Measurements from ENCODE around the gene CHCT1. TPM values are rescaled to one million over a fixed set of nuclear protein-coding genes. Genes with fewer than 3 reads are reported as not detected.

The CHCT1 gene
- total and polyA plus RNA-seq, 2 donors (not counting 3 experiments of a cell fraction or from before 2014, with no cell fraction given): not detected

- Histone ChIP-seq H3K79me2 (ENCODE audit: control insufficient read depth, insufficient read depth, low read length) (peaks cover 45% of the 10 kb centered on the region), H3K9me3 (replicated peaks; ENCODE audit: control insufficient read depth, insufficient read depth, low read length) (no peaks in the 10 kb centered on the region), H3K27me3 (ENCODE audit: control insufficient read depth in 2 of 2, insufficient read depth in 2 of 2, low read length in 2 of 2) (no peaks in the 10 kb centered on the region), H3K4me1 (ENCODE audit: control insufficient read depth, extremely low read depth, insufficient read depth, low read length) (peaks cover 22% of the 10 kb centered on the region), H4K20me1 (replicated peaks; ENCODE audit: control insufficient read depth, extremely low read depth, insufficient read depth, low read length) (peaks cover 7% of the 10 kb centered on the region), H3K9me1 (replicated peaks; ENCODE audit: control insufficient read depth, extremely low read depth, insufficient read depth, low read length) (no peaks in the 10 kb centered on the region), H3K36me3 (ENCODE audit: control insufficient read depth in 2 of 2, extremely low read depth in 1 of 2, insufficient read depth in 2 of 2, low read length in 2 of 2) (no peaks in the 10 kb centered on the region), H3K27ac (ENCODE audit: insufficient read depth, low read depth, low read length) (peak within 1 kb of the TSS; percentile 82), H3K9ac (replicated peaks; ENCODE audit: extremely low read depth, insufficient read depth, low read length) (peak within 1 kb of the TSS; percentile 91), H2AFZ (ENCODE audit: low read depth, low read length) (peak within 1 kb of the TSS; percentile 85), H3K4me2 (ENCODE audit: insufficient read depth, low read length) (peak within 1 kb of the TSS; percentile 98), H3K4me3 (replicated peaks in 1 of 3; ENCODE audit: insufficient read depth in 1 of 3, low read depth in 1 of 3, low read length in 3 of 3) (peak within 1 kb of the TSS; percentile 59 to 93 (median 88))
- intact Hi-C loops (cut with micrococcal nuclease) (loop anchor here (1.0 to 10.0 kb wide), 6 partner anchors 29 to 247 kb away; partner anchors contain the start of gene CA4), dilution Hi-C loops (cut with MboI; ENCODE audit: extremely low pct_ligation_motif_present, low sequenced_read_pairs) (no loop called here)
- ChIA-PET CTCF (interaction anchor here (0.6 to 3.2 kb wide), 5 partner anchors 23 to 161 kb away, joined by 3 to 17 read pairs (median 4); no protein-coding TSS in a partner anchor), POLR2A (interaction anchor here (0.5 to 1.3 kb wide), 6 partner anchors 16 to 1703 kb away, joined by 3 to 10 read pairs (median 4); no protein-coding TSS in a partner anchor)
- peak; percentile 82 for FAIRE-seq
- TF ChIP-seq GATA2 (IDR thresholded peaks at IDR 0.05; ENCODE audit: insufficient read depth, insufficient read length, low read depth, low read length) (no peak), POLR2A (IDR thresholded peaks at IDR 0.05; ENCODE audit: low read depth, low read length) (no peak), EZH2 (IDR thresholded peaks at IDR 0.05; ENCODE audit: borderline replicate concordance, low read depth, low read length, severe bottlenecking) (no peak), JUN (IDR thresholded peaks at IDR 0.05; ENCODE audit: borderline replicate concordance, insufficient read depth, insufficient read length, low read depth) (no peak), POLR2AphosphoS5 (IDR thresholded peaks at IDR 0.05; ENCODE audit: insufficient read depth, low read depth, low read length) (peak; percentile 50), FOS (IDR thresholded peaks at IDR 0.05; ENCODE audit: borderline replicate concordance, insufficient read depth, low read length) (peak; percentile 8), MYC (IDR thresholded peaks at IDR 0.05; ENCODE audit: low read depth, low read length) (no peak), CTCF (IDR thresholded peaks at IDR 0.05; ENCODE audit: extremely low read depth in 1 of 2, insufficient read depth in 1 of 2, low read depth in 1 of 2, low read length in 2 of 2) (peak in 1 of 2 donors; percentile 20)
- TF ChIP-seq, protein P1, sequence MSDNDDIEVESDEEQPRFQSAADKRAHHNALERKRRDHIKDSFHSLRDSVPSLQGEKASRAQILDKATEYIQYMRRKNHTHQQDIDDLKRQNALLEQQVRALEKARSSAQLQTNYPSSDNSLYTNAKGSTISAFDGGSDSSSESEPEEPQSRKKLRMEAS (IDR thresholded peaks at IDR 0.05; ENCODE audit: insufficient read depth, insufficient read length): peak; percentile 44
- TSS peak; percentile 90 for BruUV-seq (replicated peaks)
- DNase-seq (ENCODE audit: low read depth, low spot score): peak; percentile 97
Observed at GRCh38 chr17:60392042-60392844, 30.0 kb upstream of the CHCT1 start, which contains the start of gene USP32. USP32 (minus strand) TSS chr17:60392133; CDS start chr17:60391939, 194 bp downstream.
